ENCODE results near the gene DAB2IP.
"Not testable (repeated sequence)": the region's sequence is repeated elsewhere in the genome, so short reads cannot be mapped to it uniquely, and the experiment has no call there.

DAB2IP gene

DNA sequence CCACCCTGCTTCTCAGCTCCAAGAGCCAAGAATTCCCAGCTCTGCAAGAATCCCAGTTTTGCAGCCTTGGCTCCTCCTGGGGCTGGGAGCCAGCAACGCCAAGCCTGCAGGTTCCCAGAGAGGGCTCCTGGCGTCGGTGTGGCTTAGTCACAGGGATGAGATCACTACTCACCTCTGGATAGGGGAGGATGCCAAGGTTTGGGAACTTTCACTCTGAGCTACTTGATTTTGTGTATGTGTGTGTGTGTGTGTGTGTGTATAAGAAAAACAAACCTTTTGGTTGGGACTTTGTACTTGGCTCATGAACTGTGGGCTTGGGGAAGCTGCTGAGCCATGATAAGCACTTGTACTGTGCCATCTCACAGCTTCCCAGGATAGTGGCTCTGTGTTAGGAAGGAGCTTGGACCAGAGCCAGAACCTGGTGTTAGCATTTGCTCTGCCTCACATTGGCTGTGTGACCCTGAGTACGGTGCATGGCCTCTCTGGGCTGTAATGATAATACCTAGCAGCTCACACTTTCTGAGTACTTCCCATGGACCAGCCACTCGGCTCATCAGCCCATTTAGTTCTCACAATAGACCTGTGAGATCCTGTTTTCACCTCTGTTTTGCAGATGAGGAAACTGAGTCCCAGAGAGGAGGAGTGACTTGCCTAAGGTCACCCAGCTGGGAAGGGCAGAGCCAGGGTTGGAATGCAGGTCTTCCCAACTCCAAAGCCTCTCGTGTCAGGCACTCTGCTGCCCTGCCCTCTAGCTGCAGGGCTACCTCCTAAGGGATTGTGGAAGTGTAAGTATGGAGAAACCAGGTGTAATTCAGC, 41.4 kb upstream of the DAB2IP start:
- DNase-seq (ENCODE audit: low read depth), result peak; percentile 28
- TF ChIP-seq, protein P1, sequence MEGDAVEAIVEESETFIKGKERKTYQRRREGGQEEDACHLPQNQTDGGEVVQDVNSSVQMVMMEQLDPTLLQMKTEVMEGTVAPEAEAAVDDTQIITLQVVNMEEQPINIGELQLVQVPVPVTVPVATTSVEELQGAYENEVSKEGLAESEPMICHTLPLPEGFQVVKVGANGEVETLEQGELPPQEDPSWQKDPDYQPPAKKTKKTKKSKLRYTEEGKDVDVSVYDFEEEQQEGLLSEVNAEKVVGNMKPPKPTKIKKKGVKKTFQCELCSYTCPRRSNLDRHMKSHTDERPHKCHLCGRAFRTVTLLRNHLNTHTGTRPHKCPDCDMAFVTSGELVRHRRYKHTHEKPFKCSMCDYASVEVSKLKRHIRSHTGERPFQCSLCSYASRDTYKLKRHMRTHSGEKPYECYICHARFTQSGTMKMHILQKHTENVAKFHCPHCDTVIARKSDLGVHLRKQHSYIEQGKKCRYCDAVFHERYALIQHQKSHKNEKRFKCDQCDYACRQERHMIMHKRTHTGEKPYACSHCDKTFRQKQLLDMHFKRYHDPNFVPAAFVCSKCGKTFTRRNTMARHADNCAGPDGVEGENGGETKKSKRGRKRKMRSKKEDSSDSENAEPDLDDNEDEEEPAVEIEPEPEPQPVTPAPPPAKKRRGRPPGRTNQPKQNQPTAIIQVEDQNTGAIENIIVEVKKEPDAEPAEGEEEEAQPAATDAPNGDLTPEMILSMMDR (conservative IDR thresholded peaks at IDR 0.05; ENCODE audit: low read depth, low read length), result no peak
- H3K4me3 ChIP-seq (ENCODE audit: low read depth, low read length), result no peak overlapping the region

DNA sequence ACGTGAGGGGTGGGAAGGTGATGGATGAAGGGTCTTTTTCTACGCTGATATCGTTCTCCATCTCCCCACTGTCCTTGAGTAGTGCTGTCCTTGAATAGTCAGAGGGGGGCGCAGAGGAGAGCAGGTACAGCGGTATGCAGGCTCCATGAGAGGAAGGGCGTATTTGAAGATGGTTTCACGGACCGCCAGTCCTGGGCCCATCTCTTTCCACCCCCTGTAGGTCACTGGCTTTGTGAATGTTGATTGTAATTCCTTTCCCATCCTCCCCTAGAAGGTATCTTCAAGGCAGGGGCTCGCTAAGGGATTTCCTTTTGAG, 40.8 kb upstream of the DAB2IP start:
- DNase-seq (ENCODE audit: low read depth), result no peak
- H3K4me3 ChIP-seq (ENCODE audit: low read depth, low read length), result no peak overlapping the region
- TF ChIP-seq, protein P1 (conservative IDR thresholded peaks at IDR 0.05; ENCODE audit: low read depth, low read length), result no peak

GRCh38 chr9:121612511-121612998, 38.9 kb upstream of the DAB2IP start:
- H3K4me3 ChIP-seq (ENCODE audit: low read depth, low read length), result no peak overlapping the region
- DNase-seq (ENCODE audit: low read depth), result no peak
- TF ChIP-seq, protein P1 (conservative IDR thresholded peaks at IDR 0.05; ENCODE audit: low read depth, low read length), result no peak

DNA sequence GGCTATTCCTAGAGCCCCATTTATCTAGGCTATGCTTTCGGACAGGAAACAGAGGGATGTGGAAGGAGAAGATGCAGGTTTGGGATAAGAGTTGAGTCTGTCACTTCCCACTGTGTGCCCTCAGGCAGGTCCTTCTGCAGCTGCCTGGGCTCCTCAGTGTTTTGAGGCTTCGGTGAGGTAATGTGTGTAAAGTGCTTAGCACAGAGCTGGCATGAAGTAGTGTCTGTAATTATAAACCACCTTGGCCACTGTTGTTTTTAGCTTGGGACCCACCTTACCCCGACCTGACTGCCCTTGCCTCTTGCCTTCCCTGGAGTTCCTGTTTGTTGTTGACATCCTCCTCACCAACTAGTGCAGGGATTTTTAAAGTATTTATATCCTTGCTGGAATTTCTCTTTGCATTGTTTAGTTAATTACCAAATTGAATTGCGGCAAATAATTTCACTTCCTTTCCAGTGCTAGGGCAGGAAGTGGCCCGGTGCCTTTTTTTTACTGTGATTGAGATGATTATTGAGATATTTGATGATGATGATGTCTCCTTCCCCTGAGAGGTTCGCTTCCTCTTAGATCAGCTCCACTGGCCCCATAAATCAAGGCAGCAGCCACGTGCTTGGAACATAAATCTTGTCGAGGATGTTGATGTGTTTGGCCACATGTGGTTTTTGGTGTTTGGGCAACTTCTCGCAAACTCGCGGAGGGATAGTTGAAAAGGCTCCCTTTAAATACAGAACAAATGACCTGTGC, 38.3 kb upstream of the DAB2IP start:
- DNase-seq (ENCODE audit: low read depth), result no peak
- H3K4me3 ChIP-seq (ENCODE audit: low read depth, low read length), result no peak overlapping the region
- TF ChIP-seq, protein P1 (conservative IDR thresholded peaks at IDR 0.05; ENCODE audit: low read depth, low read length), result no peak

DNA sequence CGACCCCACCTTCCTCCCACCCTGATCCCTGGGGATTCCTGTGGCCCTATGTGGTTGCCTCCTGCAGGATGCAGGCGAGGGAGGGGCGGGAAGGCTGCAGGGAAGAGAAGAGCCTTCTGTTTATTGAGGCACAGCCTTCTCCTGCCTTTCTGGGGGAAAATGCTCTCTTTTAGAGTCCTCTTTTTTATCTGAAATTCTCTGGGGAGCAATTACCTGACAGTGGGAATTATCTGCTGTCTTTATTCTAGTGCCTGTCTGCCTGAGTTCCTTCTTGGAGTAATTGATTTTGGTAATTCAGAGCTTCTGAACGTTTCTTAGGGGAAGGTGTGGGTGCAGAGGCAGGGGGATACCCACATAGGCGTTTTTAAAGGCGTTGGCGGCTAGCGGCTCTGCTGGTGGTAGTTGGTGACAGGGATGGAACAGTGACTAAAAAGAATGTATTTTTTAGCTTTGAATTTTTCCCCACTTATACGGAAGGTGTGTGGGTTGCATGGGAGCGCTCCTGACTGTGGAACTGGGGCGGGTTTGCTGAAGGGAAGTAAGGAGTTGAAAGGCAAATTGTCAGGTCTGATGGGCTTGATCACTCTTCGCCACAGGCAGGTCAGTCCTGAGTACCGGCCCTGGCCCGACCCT, 35.2 kb upstream of the DAB2IP start:
- no peak for DNase-seq (ENCODE audit: low read depth)
- TF ChIP-seq, protein P1 (conservative IDR thresholded peaks at IDR 0.05; ENCODE audit: low read depth, low read length), result no peak
- H3K4me3 ChIP-seq (ENCODE audit: low read depth, low read length), result no peak overlapping the region

- no peak overlapping the region for H3K4me3 ChIP-seq (ENCODE audit: low read depth, low read length)
- DNase-seq (ENCODE audit: low read depth), result no peak
- TF ChIP-seq, protein P1 (conservative IDR thresholded peaks at IDR 0.05; ENCODE audit: low read depth, low read length), result no peak
Measured at GRCh38 chr9:121618504-121618903, 32.9 kb upstream of the DAB2IP start.

DNA sequence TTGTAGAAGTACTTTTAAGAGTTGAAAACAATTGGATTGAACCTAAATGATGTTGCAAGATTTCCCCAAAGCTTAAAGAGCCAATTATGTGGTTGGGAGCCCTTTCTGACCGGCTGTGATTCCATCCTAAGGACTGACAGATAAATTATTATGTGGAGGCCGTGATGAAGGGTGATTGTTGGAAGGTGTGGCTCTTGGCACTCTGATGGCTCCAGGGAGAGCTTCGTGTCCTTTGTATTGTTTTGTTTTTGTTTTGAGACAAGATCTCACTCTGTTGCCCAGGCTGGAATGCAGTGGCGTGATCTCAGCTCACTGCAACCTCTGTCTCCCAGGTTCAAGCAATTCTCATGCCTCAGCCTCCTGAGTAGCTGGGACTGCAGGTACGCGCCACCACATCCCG, 32.5 kb upstream of the DAB2IP start:
- not testable (repeated sequence) for DNase-seq (ENCODE audit: low read depth); H3K4me3 ChIP-seq (ENCODE audit: low read depth, low read length)

Measured in choroid plexus epithelial cell (primary cell).